Measurements from ENCODE around the gene CEACAM4.

CEACAM4 gene

DNA sequence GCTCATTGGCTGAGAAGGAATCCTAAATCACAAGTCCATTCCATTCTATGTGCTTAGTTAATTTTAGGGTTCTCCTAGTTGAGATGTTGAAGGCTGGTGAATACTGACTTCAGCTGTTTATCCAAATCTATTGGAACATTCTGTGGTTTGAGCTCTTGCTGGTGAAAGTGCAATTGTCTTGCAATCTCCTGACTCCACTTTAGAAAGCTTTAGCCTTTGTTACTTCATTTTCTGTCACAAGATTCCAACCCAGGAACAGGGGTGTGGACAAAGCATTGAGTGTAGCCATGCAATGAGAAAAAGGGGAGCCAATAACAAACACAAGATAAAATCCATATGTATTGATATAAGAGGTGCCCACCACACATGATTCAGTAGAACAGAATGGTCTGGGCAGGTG is 35.9 kb downstream of the CEACAM4 start:
- ChIA-PET POLR2A (no interaction called here), CTCF (interaction anchor here (0.7 to 2.0 kb wide), 6 partner anchors 10 to 142 kb away, joined by 3 to 6 read pairs (median 4); no protein-coding TSS in a partner anchor)
- TF ChIP-seq, protein P1, sequence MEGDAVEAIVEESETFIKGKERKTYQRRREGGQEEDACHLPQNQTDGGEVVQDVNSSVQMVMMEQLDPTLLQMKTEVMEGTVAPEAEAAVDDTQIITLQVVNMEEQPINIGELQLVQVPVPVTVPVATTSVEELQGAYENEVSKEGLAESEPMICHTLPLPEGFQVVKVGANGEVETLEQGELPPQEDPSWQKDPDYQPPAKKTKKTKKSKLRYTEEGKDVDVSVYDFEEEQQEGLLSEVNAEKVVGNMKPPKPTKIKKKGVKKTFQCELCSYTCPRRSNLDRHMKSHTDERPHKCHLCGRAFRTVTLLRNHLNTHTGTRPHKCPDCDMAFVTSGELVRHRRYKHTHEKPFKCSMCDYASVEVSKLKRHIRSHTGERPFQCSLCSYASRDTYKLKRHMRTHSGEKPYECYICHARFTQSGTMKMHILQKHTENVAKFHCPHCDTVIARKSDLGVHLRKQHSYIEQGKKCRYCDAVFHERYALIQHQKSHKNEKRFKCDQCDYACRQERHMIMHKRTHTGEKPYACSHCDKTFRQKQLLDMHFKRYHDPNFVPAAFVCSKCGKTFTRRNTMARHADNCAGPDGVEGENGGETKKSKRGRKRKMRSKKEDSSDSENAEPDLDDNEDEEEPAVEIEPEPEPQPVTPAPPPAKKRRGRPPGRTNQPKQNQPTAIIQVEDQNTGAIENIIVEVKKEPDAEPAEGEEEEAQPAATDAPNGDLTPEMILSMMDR (IDR thresholded peaks at IDR 0.05; ENCODE audit: control extremely low read depth, extremely low read depth, low read depth, missing control alignments) = no peak
- DNase-seq (ENCODE audit: extremely low spot score) = no peak

DNA sequence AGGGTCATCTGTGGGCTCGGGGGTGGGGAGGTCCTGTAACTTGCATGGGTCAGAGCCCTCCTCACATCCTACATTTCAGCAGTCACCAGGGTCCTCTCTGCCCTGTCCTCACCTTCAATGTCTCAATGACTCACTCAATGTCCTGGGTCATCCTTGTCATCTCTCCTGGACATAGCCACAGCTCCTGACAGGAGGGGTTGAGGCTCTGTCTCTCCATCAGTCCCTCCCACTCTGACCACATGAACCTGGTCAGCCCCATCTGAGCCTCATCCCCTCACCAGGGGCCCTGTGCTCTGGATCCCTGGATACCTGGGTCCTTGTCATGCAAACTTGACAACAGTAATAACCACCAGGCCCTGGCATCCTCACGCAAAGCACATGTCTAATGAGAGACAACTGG is 37.5 kb downstream of the CEACAM4 start:
- CTCF ChIA-PET = interaction anchor here (0.6 to 2.0 kb wide), 3 partner anchors 9 to 133 kb away, joined by 3 to 6 read pairs (median 3); no protein-coding TSS in a partner anchor
- POLR2A ChIA-PET = no interaction called here
- no peak for DNase-seq (ENCODE audit: extremely low spot score)

DNA sequence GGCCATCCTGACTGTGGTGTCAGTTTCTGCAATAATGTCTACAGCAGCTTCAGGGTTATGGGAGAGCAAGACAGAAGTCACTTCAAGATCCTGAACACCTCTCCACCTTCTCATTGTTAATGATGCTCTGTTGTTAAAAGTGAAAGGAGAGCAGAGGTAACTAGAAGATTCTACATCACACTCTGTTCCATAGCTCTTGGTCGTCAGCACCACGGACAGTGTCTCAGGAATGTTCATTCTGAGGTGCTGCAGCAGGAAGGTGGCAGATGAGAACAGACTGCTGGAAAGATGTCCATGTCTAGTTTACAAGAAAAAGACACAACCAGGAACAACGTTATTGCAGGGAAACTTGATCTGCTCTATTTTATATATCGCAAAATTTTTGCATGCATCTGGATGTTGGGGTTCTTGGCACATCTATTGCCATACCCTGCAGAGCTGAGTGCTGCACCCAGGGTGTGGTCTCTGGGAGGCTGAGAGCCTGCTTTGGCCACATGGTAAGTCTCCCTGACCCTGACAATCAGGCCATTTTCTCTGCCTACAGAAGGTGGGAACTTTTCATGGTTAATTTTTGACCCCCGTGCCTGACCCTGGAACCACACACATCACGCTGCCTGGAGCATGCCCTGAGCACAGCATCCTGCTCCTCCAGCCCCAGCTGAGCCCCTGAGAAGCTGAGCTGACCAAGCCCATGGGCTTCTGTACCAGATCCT is 38.2 kb downstream of the CEACAM4 start:
- ChIA-PET CTCF (interaction anchor here (0.6 to 1.9 kb wide), 5 partner anchors 8 to 139 kb away, joined by 3 to 12 read pairs (median 3); no protein-coding TSS in a partner anchor), POLR2A (no interaction called here)
- peak; percentile 45 for DNase-seq (ENCODE audit: extremely low spot score)
- TF ChIP-seq, protein P1 (IDR thresholded peaks at IDR 0.05; ENCODE audit: control extremely low read depth, extremely low read depth, low read depth, missing control alignments) = no peak

More for the DNA sequence above, 37.5 kb downstream of the CEACAM4 start:
- TF ChIP-seq, protein P1 (IDR thresholded peaks at IDR 0.05; ENCODE audit: control extremely low read depth, extremely low read depth, low read depth, missing control alignments) = no peak

DNA sequence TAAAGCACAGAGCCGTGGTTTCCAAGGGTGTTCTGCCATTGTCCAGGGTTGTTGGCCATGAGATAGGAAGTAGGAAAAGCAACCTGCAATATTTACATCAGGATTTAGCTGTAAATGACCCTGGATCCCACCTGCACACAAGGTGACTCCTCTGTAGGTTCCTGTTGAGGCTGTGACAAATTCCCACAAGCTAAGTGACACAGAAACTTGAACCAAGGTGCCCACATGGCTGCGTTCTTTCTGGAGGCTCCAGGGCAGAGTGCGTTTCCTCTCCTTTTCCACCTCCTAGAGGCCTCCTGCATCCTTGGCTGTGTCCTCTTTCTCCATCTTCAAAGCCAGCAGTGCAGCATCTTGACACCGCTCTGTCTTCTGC is 39.0 kb downstream of the CEACAM4 start:
- ChIA-PET POLR2A (no interaction called here), CTCF (interaction anchor here (0.7 to 1.9 kb wide), 5 partner anchors 9 to 138 kb away, joined by 3 to 12 read pairs (median 3); partner anchors contain the start of gene CEACAM21)
- no peak for DNase-seq (ENCODE audit: extremely low spot score)
- TF ChIP-seq, protein P1 (IDR thresholded peaks at IDR 0.05; ENCODE audit: control extremely low read depth, extremely low read depth, low read depth, missing control alignments) = no peak

DNA sequence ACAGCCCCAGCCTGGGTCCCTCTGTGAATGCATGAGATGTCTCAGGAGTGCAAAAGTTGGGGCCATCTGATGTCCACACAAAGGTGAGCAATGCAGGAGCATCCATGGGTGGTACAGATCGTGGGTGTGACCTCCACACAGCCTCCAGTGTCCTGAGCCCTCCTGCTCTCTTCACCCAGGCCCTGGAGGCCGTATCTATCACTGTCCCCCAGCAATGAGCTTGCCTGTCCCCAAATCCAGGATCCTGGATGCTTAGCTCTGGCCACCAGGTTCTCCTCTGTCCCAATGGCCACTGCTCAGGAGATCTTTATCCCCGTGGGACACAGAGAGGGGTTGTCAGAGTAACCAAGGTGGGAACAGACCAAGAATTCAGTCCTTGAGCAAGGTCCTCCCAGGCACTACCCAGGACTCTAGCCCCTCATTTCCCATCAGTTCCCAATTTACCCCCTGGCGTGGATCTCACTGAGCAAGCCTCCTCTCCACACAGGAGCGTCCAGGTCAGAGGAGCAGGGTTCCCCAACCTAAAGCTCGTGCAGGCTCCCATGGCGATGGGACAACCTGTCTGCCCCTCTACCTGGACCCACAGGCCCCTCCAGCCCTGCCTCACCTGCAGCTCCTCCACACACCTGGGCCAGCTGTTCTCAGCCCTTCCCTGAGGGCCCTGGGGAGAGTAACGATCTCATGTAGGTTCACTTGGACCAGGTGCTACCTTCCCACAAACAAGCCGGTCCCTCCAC is 39.6 kb downstream of the CEACAM4 start:
- ChIA-PET POLR2A (no interaction called here), CTCF (interaction anchor here (0.6 to 1.9 kb wide), 4 partner anchors 12 to 138 kb away, joined by 3 to 12 read pairs (median 3); partner anchors contain the start of gene CEACAM21)
- TF ChIP-seq, protein P1 (IDR thresholded peaks at IDR 0.05; ENCODE audit: control extremely low read depth, extremely low read depth, low read depth, missing control alignments) = no peak
- no peak for DNase-seq (ENCODE audit: extremely low spot score)

DNA sequence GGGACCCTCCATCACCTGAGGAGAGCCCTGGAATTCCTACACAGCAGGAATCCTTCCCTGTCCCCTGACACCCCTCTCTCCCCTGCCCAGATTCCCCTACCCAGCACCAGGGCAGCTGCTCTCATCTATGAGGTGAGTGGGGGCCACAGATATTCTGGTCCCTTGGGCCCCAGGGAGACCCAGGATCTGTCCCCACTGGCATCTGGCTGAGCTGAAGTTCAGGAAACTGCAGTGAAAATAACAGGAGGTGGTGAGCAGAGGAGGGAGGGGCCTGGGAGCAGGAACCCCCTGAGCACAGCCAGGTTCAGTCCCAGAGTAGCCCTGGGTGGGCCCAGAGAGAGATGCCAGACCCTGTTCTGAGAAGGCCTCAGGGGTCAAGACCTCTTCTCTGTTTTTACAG is 40.8 kb downstream of the CEACAM4 start:
- no peak for DNase-seq (ENCODE audit: extremely low spot score)
- TF ChIP-seq, protein P1 (IDR thresholded peaks at IDR 0.05; ENCODE audit: control extremely low read depth, extremely low read depth, low read depth, missing control alignments) = no peak
- ChIA-PET CTCF (interaction anchor here (1.2 to 2.0 kb wide), 4 partner anchors 11 to 137 kb away, joined by 3 to 5 read pairs (median 4); no protein-coding TSS in a partner anchor), POLR2A (interaction anchor here (0.8 kb wide), 1 partner anchor 10 kb away, joined by 3 read pairs; the partner anchor contains the start of gene CEACAM21)

Data from GM10248 (cell line).